Dedifferentiated amniotic fluid mesenchymal stem cell (primary cell): Measurements from ENCODE around the gene RNF31.

Source experiments
- DNase-seq: peaks from one replicate; pipeline ENCODE4 v3.0.0-alpha.2; 2016; ENCODE audit errors: extremely low spot score

Gene RNF31

DNA sequence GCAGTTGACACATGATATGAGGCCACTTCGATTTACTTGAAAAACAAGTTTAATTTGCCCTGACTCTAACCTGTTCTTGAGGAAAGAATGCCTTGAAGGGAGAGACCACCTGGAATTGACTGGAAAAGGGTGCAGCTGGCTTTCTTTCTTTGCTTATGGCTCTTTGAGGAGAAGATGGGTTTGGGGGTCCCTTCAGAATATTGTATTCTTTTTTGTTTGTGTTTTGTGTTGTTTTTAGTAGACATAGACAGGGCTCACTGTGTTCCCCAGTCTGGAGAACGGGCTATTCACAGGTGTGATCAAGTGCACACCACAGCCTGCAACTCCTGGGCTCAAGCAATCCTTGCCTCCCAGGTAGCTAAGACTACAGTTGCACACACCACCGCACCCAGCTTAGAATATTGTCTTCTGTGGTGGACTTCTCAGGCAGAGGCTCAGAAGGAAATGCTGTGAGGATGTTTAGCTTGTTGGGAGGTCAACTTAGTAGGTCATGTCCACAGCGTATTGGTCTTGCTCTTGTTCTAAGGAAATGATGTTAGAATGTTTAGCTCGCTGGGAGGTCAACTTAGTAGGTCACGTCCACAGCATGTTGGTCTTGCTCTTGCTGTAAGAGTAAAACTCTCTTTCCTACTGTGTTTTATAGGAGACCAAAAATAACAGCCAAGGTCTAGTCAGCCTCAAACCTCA lies 31.0 kb upstream of the RNF31 start:
- DNase-seq: no peak

DNA sequence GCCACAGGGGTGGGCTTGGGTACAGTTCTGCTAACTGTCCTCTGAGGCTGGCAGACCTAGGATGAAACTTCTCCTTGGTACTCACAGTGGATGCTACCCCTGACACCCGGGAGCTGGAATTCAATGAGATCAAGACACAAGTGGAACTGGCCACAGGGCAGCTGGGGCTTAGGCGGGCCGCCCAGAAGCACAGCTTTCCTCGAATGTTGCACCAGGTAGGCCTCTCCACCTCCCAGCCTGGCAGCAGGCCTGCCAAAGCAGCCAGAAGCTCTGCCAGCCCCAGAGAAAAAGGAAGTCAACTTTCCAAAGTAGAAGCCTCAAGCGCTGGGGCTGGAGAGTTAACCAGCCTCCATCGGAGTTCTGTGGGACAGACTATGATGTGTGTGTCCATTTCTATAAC lies 30.1 kb upstream of the RNF31 start:
- no peak for DNase-seq

- no peak for DNase-seq
Observed at GRCh38 chr14:24119691-24120090, 27.6 kb upstream of the RNF31 start.

GRCh38 chr14:24121210-24121609 lies 26.1 kb upstream of the RNF31 start:
- DNase-seq: no peak

- DNase-seq: no peak
Observed at GRCh38 chr14:24122416-24122815, 24.9 kb upstream of the RNF31 start.

DNA sequence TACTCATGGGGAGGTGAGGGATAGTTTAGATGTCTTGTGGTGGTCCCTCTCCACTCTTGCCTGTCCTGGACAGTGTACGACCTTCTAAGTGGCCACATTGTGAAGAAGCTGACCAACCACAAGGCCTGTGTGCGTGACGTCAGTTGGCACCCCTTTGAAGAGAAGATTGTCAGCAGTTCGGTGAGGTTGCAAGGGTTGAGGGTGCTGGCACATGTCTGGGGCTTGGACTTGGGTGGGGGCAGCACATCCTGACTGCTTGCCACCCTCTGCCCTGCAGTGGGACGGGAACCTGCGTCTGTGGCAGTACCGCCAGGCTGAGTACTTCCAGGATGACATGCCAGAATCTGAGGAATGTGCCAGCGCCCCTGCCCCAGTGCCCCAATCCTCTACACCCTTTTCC lies 24.4 kb upstream of the RNF31 start:
- DNase-seq: no peak

DNA sequence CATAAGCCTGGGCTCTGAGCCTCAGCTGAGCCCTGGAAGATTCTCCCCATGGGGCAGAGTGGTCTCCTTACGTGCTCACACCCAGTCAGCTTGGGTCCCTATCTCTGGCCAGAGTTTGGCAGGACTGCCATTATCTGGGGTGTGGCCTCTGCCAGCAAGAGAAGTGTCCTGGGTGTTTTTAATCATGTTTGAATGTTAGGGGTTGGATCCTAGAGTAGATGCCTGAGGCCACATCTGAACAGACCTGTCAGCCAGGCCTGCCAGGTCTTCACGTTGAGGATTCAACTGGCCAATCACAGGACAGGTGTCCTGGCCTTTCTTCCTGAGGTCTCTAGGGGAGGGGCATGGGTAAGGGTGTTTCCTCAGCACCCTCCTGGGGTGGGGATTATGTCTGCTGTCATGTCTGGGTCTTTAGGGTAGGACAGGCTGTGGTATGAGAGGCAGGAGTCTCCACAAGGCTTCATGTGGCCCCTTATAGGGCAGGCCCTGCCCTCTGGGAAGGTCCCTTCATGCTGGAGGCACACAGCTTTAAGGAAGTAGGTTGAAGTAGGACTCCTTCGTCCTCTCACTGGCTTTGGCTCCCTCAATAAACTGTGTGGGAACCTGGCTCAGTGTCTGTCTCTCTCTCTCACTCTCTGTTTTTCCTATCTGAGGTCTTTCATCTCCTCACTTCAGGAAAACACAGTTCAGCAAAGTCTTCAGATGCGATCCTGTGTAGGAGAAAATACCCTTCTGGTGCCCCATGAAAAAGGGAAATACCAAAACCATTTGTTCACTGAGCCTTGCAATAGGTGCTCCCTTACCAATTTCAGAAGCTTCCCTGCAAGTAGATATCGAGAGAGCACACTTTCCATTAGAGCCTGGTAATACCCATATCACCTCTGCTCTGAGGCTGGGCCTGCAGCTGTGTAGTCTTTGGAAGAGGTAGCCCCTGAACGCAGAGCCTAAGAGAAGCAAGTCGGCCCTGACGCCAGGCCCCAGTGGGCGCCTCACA lies 23.6 kb upstream of the RNF31 start:
- no peak for DNase-seq

GRCh38 chr14:24126939-24127338 lies 20.4 kb upstream of the RNF31 start:
- DNase-seq: no peak

GRCh38 chr14:24127673-24128072 lies 19.6 kb upstream of the RNF31 start:
- DNase-seq: no peak

- no peak for DNase-seq
Observed at GRCh38 chr14:24129410-24129998, 17.8 kb upstream of the RNF31 start.

DNA sequence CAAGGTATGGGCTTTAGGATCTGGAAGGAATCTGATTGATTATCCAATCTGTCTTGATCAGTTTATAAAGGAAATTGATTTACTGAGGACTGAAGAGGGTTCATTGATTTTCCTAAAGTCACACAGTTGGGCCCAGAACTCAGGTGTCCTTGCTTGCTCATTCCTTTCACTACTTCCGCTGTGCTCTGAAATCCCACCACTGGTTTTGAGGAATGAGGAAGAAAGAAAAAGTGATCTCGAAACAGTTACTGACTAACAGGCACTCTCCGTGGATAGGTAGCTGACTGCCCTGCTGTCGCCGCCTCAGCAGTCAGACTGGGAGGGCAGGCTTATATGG lies 16.9 kb upstream of the RNF31 start, which contains the start of gene FITM1:
Gene FITM1, plus strand, starts transcription at position 280 of the 337 bp plus-strand sequence. CDS start 905 bp downstream, outside the sequence.
- DNase-seq: no peak

- DNase-seq: no peak
Observed at GRCh38 chr14:24130717-24131548, 16.4 kb upstream of the RNF31 start.

DNA sequence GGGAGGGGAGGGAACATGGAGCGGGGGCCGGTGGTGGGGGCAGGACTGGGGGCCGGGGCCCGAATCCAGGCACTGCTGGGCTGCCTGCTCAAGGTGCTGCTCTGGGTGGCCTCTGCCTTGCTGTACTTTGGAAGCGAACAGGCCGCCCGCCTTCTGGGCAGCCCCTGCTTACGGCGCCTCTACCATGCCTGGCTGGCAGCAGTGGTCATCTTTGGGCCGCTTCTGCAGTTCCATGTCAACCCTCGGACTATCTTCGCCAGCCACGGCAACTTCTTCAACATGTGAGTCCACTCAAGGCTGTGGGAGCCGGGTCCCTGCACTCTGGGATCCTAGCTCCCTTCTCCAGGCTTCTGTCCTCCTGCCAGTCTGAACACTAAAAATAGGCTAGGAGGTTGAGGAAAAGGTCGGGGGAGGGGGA lies 15.7 kb upstream of the RNF31 start:
- no peak for DNase-seq

DNA sequence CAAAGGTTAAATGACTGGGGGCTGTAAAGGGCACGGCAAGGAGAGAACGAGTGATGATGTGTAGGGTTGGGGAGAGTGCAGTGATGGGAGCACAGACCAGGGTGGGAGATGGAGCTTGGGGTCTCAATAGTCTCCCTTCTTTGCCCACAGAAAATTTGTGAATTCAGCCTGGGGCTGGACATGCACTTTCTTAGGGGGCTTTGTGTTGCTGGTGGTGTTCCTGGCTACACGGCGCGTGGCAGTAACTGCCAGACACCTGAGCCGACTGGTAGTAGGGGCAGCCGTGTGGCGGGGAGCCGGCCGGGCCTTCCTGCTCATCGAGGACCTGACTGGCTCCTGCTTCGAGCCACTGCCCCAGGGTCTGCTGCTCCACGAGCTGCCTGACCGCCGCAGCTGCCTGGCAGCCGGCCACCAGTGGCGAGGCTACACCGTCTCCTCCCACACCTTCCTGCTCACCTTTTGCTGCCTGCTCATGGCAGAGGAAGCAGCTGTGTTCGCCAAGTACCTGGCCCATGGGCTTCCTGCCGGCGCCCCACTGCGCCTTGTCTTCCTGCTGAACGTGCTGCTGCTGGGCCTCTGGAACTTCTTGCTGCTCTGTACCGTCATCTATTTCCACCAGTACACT lies 15.1 kb upstream of the RNF31 start:
- DNase-seq: no peak

GRCh38 chr14:24132976-24133375 lies 14.3 kb upstream of the RNF31 start:
- DNase-seq: no peak

DNA sequence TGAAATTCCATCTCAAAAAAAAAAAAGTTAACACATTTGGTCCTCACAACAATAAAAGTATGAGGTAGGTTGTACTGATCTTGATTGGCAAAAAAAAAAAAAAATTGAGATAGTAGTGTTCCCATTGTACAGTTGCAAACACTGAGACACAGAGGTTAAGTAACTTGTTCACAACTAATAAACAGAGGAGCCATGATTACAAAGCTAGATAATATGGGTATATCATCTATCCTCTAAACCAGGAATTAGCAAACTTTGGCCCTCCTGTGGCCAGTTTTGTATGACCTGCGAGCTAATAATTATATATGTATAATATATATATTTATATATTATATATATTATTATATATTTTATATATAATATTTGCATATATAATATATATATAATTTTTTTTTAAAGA lies 13.6 kb upstream of the RNF31 start:
- no peak for DNase-seq

DNA sequence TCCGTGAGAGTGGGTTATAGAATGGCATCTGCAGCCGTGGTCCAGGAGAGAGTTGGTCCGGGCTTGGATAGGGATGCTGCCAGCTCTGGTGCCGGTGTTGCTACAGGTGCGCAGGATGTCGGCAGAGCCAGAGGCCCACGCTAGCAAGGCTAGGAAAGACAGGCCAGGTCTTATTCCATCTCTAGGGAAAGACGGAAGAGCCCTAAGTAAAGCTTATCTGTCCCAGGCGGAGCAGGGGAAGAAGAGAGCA lies 11.8 kb upstream of the RNF31 start:
- DNase-seq: no peak

DNA sequence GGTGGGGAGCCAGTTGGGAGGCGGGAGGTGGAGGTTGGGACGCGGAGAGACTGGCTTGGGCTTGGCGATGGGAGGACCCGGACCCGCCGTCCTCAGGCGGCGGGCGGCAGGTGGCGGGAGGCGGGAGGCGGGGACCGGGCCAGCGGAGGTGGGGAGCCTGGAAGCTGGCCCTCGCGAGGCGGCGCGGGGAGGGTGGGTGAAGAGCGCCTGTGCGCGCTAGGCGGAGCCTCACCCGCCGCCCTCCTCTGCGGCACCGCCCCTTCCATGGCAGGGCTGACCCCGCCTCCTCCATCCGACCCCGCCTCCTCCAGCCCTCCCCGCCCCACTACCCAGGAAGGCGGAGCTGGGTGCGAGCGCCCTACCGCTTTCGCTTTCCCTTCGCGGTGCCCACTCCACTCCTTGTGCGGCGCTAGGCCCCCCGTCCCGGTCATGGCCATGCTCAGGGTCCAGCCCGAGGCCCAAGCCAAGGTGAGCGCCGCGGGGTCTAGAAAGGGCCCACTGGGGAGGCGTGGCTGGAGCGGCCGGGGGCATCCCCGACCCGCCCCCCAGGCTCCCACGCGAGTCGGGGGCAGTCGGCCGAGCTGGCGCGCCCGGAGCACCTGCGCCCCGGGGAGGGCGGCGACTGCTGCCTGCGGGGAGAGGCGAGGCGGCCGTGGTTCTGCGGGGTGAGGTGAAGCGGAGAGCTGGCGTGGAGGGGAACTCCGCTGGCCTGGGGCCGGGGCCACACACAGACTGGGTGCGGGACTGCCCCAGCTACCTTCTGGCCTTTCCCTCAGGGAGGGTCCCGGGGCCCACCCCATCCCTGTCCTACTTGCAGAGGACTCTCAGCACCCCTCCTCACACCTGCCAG lies 11.2 kb upstream of the RNF31 start, which contains the start of gene PSME1:
Gene PSME1, plus strand, starts transcription at position 361 of the 850 bp plus-strand sequence. Its CDS starts 69 bp downstream, at position 430.
- DNase-seq: peak; percentile 82

GRCh38 chr14:24136684-24137528 lies 10.4 kb upstream of the RNF31 start:
- no peak for DNase-seq
